Neuron (in vitro differentiated cells): ENCODE data around the gene SLC6A14.

Experiments used
- H2AFZ ChIP-seq: one replicate; pipeline ENCODE4 v1.6.1; 2013; ENCODE audit warnings: low read depth, mild to moderate bottlenecking, inconsistent platforms, low read length, moderate library complexity
- H3K27me3 ChIP-seq: one replicate; pipeline ENCODE4 v1.6.1; 2013; ENCODE audit warnings: low read length; ENCODE audit not compliant: insufficient read depth
- H3K36me3 ChIP-seq: one replicate; pipeline ENCODE4 v1.6.1; 2013; ENCODE audit warnings: low read length; ENCODE audit not compliant: insufficient read depth
- H3K4me1 ChIP-seq: one replicate; pipeline ENCODE4 v1.6.1; 2013; ENCODE audit warnings: low read length; ENCODE audit not compliant: insufficient read depth
- H3K4me3 ChIP-seq: 2 replicates; pipeline ENCODE4 v1.5.1; 2013; ENCODE audit warnings: mild to moderate bottlenecking, low read length, moderate library complexity
- H3K9me3 ChIP-seq: one replicate; pipeline ENCODE4 v1.6.1; 2013; ENCODE audit warnings: low read length

The SLC6A14 gene, protein sequence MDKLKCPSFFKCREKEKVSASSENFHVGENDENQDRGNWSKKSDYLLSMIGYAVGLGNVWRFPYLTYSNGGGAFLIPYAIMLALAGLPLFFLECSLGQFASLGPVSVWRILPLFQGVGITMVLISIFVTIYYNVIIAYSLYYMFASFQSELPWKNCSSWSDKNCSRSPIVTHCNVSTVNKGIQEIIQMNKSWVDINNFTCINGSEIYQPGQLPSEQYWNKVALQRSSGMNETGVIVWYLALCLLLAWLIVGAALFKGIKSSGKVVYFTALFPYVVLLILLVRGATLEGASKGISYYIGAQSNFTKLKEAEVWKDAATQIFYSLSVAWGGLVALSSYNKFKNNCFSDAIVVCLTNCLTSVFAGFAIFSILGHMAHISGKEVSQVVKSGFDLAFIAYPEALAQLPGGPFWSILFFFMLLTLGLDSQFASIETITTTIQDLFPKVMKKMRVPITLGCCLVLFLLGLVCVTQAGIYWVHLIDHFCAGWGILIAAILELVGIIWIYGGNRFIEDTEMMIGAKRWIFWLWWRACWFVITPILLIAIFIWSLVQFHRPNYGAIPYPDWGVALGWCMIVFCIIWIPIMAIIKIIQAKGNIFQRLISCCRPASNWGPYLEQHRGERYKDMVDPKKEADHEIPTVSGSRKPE

DNA sequence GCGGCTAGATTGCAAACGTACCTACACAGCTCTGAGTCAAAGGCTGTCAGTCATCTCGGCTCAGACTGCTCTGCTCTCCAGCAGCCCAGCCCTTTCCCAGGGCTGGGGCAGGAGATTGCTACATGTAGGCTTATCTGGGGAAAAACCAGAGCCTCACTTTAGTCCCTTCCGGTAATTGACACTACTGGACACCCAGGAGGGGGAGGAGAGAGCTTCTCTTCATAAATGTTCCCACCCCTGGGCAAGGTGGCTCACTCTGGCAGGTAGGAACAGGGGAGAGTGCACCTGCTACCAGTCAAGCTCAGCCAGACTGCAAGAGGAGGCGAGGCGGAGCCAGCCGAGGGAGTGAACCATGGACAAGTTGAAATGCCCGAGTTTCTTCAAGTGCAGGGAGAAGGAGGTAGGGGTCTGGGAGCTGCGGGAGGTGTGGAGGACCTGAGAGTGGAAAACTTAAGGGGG lies at the start of gene SLC6A14:
Gene SLC6A14 (plus strand): TSS at position 249 of the 459 bp plus-strand sequence. CDS start 104 bp downstream, at position 353.
- no peak within 1 kb of the TSS for H3K4me3 ChIP-seq
- H3K36me3 ChIP-seq, result no peaks in the 10 kb centered on the region

DNA sequence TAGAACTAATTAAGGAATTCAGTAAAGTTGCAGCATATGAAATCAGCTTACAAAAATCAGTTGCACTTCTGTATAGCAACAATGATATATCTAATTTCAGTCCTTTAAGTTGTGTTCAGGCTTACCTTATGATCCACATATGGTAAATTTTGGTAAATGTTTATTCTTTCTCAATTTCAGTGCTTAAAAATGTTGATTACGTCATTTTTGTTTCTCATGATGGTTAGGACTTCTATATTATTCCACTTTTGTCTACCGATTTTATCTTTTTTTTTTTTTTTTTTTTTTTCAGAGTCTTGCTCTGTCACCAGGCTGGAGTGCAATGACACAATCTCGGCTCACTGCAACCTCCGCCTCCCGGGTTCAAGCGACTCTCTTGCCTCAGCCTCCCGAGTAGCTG lies 40.7 kb upstream of the SLC6A14 start:
- no peak overlapping the region for H2AFZ ChIP-seq

More for the DNA sequence above, at the start of gene SLC6A14:
- Histone ChIP-seq H3K4me1 (no peaks in the 10 kb centered on the region), H3K9me3 (no peaks in the 10 kb centered on the region), H3K27me3 (peaks cover 5% of the 10 kb centered on the region), H2AFZ (no peak within 1 kb of the TSS)

DNA sequence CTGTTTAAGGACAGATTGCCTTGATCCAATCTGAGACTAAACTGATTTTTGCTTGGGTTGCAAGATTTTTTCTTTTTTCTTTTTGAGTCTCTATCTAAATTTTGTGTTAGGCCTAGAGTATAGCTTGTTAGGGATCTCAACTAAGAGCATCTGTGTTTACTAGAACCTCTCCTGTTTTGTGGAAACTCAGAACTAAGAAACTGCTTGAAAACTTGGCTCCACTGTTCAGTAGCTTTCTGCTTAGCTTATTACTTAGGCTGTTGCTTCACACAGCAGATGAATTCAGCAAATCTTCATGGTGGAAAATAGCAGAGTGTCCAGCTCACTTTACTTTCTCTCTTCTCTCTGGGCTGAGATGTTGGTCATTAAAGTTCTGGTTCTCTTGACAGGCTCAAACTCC lies 36.7 kb upstream of the SLC6A14 start:
- no peaks in the 10 kb centered on the region for H3K36me3 ChIP-seq
- no peak overlapping the region for H3K4me3 ChIP-seq
- no peak overlapping the region for H2AFZ ChIP-seq
- no peaks in the 10 kb centered on the region for H3K4me1 ChIP-seq
- no peaks in the 10 kb centered on the region for H3K27me3 ChIP-seq
- no peaks in the 10 kb centered on the region for H3K9me3 ChIP-seq

More for the DNA sequence above, 40.7 kb upstream of the SLC6A14 start:
- H3K4me1 ChIP-seq, result no peaks in the 10 kb centered on the region
- no peaks in the 10 kb centered on the region for H3K27me3 ChIP-seq
- H3K4me3 ChIP-seq, result no peak overlapping the region
- no peaks in the 10 kb centered on the region for H3K9me3 ChIP-seq
- no peaks in the 10 kb centered on the region for H3K36me3 ChIP-seq

DNA sequence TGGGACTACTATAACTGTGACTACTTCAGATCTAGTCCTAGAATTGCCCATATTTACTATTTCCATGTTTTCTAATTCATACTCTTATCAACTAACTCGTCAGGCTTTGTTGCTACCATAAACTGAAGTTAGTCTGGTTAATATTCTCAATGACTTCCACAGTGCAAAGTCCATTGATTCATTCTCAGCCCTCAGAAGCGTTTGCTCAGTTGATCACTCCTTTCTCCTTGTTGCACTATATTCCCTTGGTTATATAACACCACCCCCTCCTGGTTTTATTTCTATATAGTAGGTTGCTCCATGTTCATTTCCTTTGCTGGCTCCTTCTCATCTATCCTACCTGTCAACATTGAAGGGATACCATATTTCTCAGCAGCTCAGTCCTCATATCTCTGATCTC lies 27.2 kb upstream of the SLC6A14 start:
- Histone ChIP-seq H2AFZ (no peak overlapping the region), H3K4me1 (no peaks in the 10 kb centered on the region), H3K9me3 (no peaks in the 10 kb centered on the region)

DNA sequence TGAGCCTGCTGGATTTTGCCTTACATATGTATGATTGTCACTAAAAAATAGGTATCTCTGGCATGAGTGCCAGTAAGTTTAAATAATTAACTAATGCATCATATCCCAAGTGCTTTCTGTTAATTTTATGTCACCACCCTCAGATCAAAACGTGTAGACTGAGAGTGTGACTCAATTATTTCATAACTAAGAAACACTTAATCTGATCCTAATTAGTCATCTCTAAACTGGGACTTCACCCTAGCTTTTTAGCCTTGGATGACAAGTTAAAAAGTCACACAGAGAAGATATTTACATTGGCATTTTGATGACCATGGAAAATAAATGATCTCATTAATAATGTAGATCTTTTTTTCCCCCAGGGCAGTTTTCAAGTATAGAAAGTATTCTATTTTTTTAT lies 23.1 kb upstream of the SLC6A14 start:
- Histone ChIP-seq H3K4me3 (no peak overlapping the region), H3K4me1 (no peaks in the 10 kb centered on the region), H3K9me3 (no peaks in the 10 kb centered on the region), H3K27me3 (no peaks in the 10 kb centered on the region), H2AFZ (no peak overlapping the region), H3K36me3 (no peaks in the 10 kb centered on the region)

More for the DNA sequence above, 27.2 kb upstream of the SLC6A14 start:
- Histone ChIP-seq H3K27me3 (no peaks in the 10 kb centered on the region), H3K36me3 (no peaks in the 10 kb centered on the region), H3K4me3 (no peak overlapping the region)

DNA sequence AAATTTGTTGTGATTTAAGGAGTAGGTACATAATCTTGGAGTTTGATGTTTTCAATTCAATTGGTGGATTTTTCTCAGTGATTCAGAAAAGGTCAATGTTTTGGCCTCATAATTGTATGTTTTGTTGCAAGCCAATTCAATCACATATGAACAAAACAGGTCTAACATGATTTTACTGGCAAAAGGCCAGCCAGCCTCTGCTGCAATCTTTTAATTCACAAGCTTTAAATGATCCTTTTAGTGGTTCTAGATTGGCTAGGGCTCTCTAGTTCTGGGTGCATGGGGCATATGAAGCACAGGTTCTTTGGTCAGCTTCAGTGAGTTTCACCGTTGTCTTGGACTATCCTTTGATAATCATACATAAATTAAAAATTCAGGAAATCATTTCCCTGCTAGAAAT lies 19.2 kb upstream of the SLC6A14 start:
- Histone ChIP-seq H3K4me3 (no peak overlapping the region), H3K36me3 (no peaks in the 10 kb centered on the region), H3K9me3 (no peaks in the 10 kb centered on the region), H3K4me1 (no peaks in the 10 kb centered on the region), H2AFZ (no peak overlapping the region), H3K27me3 (no peaks in the 10 kb centered on the region)

DNA sequence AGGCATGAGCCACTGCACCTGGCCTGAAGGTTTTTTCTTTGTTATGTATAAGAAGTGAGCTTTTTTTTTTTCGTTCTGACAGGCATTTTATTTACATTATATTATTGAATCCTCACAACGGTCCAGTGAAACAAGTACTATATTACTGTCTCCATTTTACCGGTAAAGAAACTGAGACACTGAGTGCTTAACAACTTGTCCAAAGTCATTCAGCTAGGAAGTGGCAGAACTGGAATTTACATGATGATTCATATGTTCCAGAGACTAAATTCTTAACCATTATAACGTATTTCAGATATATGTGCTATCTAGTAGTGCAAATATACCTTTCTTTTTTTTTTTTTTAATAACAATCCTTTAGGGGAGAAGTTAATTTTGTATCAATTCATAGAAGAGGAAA lies 18.4 kb upstream of the SLC6A14 start:
- Histone ChIP-seq H3K4me1 (no peaks in the 10 kb centered on the region), H3K27me3 (no peaks in the 10 kb centered on the region), H3K36me3 (no peaks in the 10 kb centered on the region)

DNA sequence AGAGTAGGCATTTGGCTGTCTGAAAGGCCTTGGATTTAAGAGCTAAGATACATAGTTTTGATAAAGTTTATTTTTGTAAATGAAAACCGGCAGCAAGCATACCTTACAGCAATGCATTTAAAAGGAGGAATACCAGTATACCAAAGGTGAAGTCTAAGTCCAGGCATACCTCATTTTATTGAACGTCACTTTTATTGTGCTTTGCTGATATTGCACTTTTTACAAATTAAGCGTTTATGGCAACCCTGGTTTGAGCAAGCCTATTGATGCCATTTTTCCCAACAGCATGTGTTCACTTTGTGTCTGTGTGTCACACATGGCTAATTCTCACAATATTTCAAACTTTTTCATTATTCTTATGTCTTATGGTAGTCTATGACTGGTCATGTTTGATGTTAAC lies 8.4 kb upstream of the SLC6A14 start:
- Histone ChIP-seq H3K9me3 (no peaks in the 10 kb centered on the region), H3K36me3 (no peaks in the 10 kb centered on the region), H2AFZ (no peak overlapping the region), H3K27me3 (no peaks in the 10 kb centered on the region), H3K4me1 (no peaks in the 10 kb centered on the region), H3K4me3 (no peak overlapping the region)

More for the DNA sequence above, 18.4 kb upstream of the SLC6A14 start:
- Histone ChIP-seq H2AFZ (no peak overlapping the region), H3K9me3 (no peaks in the 10 kb centered on the region), H3K4me3 (no peak overlapping the region)

DNA sequence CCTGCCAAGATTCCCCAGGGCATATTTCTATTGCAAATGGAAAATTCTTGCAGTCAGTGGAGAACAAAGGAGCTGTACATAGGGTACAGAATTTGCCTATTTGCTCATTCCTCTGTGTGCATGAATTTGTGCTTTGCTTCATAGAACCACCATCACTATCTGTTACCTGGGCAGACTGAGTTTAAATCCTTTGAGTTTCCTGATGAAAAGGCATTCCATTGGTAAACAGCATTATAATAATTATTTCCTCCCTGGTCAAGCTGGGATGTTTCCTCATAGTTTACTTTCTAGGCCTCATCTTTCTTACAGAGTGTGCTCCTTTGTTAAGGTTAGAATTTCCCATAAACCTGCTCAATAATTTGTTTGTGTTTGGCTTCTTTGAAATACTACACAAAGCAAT lies 809 bp upstream of the SLC6A14 start:
- H3K36me3 ChIP-seq, result no peaks in the 10 kb centered on the region
- H2AFZ ChIP-seq, result no peak overlapping the region
- no peaks in the 10 kb centered on the region for H3K4me1 ChIP-seq
- peaks cover 5% of the 10 kb centered on the region for H3K27me3 ChIP-seq
- no peaks in the 10 kb centered on the region for H3K9me3 ChIP-seq
- H3K4me3 ChIP-seq, result no peak overlapping the region

DNA sequence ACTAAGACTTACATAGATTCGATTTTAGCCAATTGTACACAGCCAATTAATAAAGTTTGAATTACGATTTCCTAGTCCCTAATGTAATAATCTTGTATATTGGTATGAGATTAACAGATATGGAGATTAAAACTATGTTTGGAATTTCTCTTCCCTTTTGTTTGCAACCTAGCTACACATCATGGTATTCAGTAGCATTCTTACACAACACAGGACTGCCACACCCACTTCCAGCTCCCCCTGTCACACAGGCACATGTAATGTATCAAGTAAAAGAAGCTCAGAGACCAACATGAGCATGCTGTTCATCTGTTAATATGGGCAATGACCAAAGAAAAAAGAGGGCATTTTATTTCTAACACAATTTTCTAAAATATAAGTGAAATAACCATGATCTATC lies 12.8 kb downstream of the SLC6A14 start:
- Histone ChIP-seq H3K4me1 (no peaks in the 10 kb centered on the region), H3K4me3 (no peak overlapping the region), H3K27me3 (no peaks in the 10 kb centered on the region), H2AFZ (no peak overlapping the region), H3K36me3 (no peaks in the 10 kb centered on the region), H3K9me3 (no peaks in the 10 kb centered on the region)

DNA sequence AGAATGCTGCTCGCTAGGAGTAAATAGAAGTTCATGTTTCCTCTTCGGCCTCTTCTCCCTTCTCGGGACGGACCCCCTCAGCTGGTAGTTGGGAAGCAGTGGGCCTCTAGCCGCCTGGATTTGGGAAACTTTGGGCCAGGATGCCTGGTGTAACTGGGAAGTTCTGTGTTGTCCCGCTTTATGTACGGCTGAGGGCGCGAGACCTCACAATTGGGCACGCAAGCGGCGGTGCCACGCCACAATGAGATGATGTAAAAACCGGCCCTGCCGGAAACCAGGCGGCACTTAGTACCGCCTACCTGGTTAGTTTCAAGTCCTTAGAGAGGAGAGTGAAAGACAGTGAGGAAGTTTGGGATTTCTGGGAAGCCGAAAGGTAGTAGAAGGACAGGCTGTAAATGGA lies 26.4 kb downstream of the SLC6A14 start, which contains the start of gene CT83:
Gene CT83 (minus strand): TSS at position 155 of the 400 bp plus-strand sequence. CDS start 120 bp downstream, at position 35.
- no peak within 1 kb of the TSS for H2AFZ ChIP-seq

DNA sequence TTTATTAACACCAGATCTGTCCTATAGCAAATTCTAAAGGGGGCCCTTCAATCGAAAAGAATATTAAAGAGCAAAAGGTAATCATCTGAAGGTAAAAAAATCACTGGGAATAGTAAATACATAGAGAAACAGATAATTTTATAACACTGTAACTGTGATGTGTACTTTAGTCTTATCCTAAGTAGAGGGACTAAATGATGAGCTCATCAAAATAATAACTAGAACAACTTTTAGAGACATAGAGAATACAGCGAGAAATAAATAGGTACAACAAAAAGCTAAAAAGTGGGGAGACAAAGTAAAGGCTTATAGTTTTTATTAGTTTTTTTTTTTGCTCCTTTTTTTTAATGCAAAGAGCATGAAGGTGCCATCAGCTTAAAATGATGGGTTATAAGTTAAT lies 43.7 kb downstream of the SLC6A14 start:
- H3K4me1 ChIP-seq, result no peaks in the 10 kb centered on the region
- no peaks in the 10 kb centered on the region for H3K27me3 ChIP-seq
- no peaks in the 10 kb centered on the region for H3K9me3 ChIP-seq
- no peak overlapping the region for H3K4me3 ChIP-seq
- H3K36me3 ChIP-seq, result no peaks in the 10 kb centered on the region
- no peak overlapping the region for H2AFZ ChIP-seq

More for the DNA sequence above, 26.4 kb downstream of the SLC6A14 start, which contains the start of gene CT83:
- Histone ChIP-seq H3K4me1 (no peaks in the 10 kb centered on the region), H3K9me3 (no peaks in the 10 kb centered on the region), H3K4me3 (no peak within 1 kb of the TSS), H3K36me3 (no peaks in the 10 kb centered on the region), H3K27me3 (peaks cover 5% of the 10 kb centered on the region)

DNA sequence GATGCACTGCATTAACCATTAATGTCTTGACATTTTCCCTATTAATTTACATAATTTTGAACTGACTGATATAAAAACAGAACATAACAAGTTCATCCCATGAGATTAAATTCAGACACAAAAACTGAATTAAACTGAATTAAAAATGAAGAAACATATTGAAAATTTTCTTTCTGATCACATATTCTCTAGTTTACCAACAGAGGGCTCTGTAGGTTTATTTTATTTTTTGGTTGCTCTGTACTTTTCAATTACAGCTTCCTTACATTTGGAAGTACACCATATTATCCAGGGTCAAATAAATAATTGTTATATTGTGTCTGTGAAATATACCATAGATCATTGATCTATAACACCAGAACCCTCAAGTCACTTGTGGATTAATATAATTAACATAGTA lies 53.7 kb downstream of the SLC6A14 start:
- Histone ChIP-seq H3K9me3 (no peaks in the 10 kb centered on the region), H2AFZ (no peak overlapping the region), H3K36me3 (no peaks in the 10 kb centered on the region), H3K4me3 (no peak overlapping the region), H3K27me3 (no peaks in the 10 kb centered on the region), H3K4me1 (no peaks in the 10 kb centered on the region)
